Neutrophil (primary cell): ENCODE data around the gene PGLYRP2.
A peak's percentile ranks its signal among the peaks of the same experiment; 100 is the strongest.
"Not testable (repeated sequence)": the region's sequence is repeated elsewhere in the genome, so short reads cannot be mapped to it uniquely, and the experiment has no call there.

Experiments
- H3K27ac ChIP-seq: fragments of 200-600 bp; sonication (generic); 2 replicates; pipeline ENCODE4 v1.5.1; 2016; ENCODE audit warnings: mild to moderate bottlenecking, moderate library complexity
- H3K27me3 ChIP-seq: fragments of 200-600 bp; sonication (generic); 2 replicates; pipeline ENCODE4 v1.6.0; 2016; ENCODE audit warnings: mild to moderate bottlenecking
- H3K36me3 ChIP-seq: fragments of 200-600 bp; sonication (generic); 2 replicates; pipeline ENCODE4 v1.5.1; 2017
- H3K4me1 ChIP-seq, 2 experiments: fragments of 200-600 bp in 1 of 2; sonication (generic) in 1 of 2; 1 replicate in 1 of 2; 2 replicates in 1 of 2; pipeline versions ENCODE4 v1.5.1 to v1.6.1; 2013 to 2016; ENCODE audit warnings: low read depth in 1 of 2, low read length in 1 of 2, mild to moderate bottlenecking in 1 of 2, moderate library complexity in 1 of 2; ENCODE audit not compliant: control insufficient read depth in 1 of 2, insufficient read depth in 1 of 2
- H3K4me3 ChIP-seq, 2 experiments: fragments of 200-600 bp in 1 of 2; sonication (generic) in 1 of 2; 1 replicate in 1 of 2; 2 replicates in 1 of 2; pipeline ENCODE4 v1.5.1; 2013 to 2016; ENCODE audit warnings: low read depth in 1 of 2, low read length in 1 of 2, mild to moderate bottlenecking in 1 of 2, moderate library complexity in 1 of 2
- H3K9me3 ChIP-seq: fragments of 200-600 bp; sonication (generic); 2 replicates; pipeline ENCODE4 v1.5.1; 2016
- CTCF ChIP-seq: fragments of 200-600 bp; sonication (generic); IDR thresholded peaks from 2 replicates; pipeline ENCODE4 v1.5.1; 2016; ENCODE audit warnings: antibody characterized with exemption

The PGLYRP2 gene

GRCh38 chr19:15476325-15476724 lies 3.0 kb downstream of the PGLYRP2 start:
- no peak for TF ChIP-seq CTCF
- no peak overlapping the region for H3K4me3 ChIP-seq
- no peak overlapping the region for H3K27ac ChIP-seq
- H3K9me3 ChIP-seq, result no peaks in the 10 kb centered on the region
- peaks cover 14% of the 10 kb centered on the region for H3K27me3 ChIP-seq
- H3K36me3 ChIP-seq, result no peaks in the 10 kb centered on the region
- H3K4me1 ChIP-seq, result no peaks in the 10 kb centered on the region

- no peak for TF ChIP-seq CTCF
- H3K36me3 ChIP-seq, result no peaks in the 10 kb centered on the region
- peaks cover 14% of the 10 kb centered on the region for H3K27me3 ChIP-seq
- no peak overlapping the region for H3K27ac ChIP-seq
- no peaks in the 10 kb centered on the region for H3K9me3 ChIP-seq
- H3K4me3 ChIP-seq, result no peak overlapping the region
- no peaks in the 10 kb centered on the region for H3K4me1 ChIP-seq
These were observed 3.7 kb downstream of the PGLYRP2 start for GRCh38 chr19:15475611-15476010.

GRCh38 chr19:15475169-15475568 lies 4.1 kb downstream of the PGLYRP2 start:
- no peak for TF ChIP-seq CTCF
- Histone ChIP-seq H3K27ac (no peak overlapping the region), H3K36me3 (no peaks in the 10 kb centered on the region)

GRCh38 chr19:15473821-15474220 lies 5.5 kb downstream of the PGLYRP2 start:
- Histone ChIP-seq H3K27me3 (peaks cover 26% of the 10 kb centered on the region), H3K4me1 (peaks cover 12% of the 10 kb centered on the region in 2 experiments)
- H3K9me3 ChIP-seq, H3K4me3 ChIP-seq, H3K27ac ChIP-seq, H3K36me3 ChIP-seq: not testable (repeated sequence)

More at GRCh38 chr19:15475169-15475568, 4.1 kb downstream of the PGLYRP2 start:
- no peaks in the 10 kb centered on the region for H3K4me1 ChIP-seq
- peaks cover 14% of the 10 kb centered on the region for H3K27me3 ChIP-seq
- H3K9me3 ChIP-seq, result no peaks in the 10 kb centered on the region
- no peak overlapping the region for H3K4me3 ChIP-seq

GRCh38 chr19:15471639-15472101 lies 7.6 kb downstream of the PGLYRP2 start:
- peaks cover 35% of the 10 kb centered on the region for H3K27me3 ChIP-seq
- H3K4me3 ChIP-seq, result no peak overlapping the region
- H3K9me3 ChIP-seq, result no peaks in the 10 kb centered on the region
- H3K27ac ChIP-seq, result no peak overlapping the region
- TF ChIP-seq CTCF, result no peak
- H3K36me3 ChIP-seq, result no peaks in the 10 kb centered on the region
- H3K4me1 ChIP-seq, result peaks cover 28 to 29% of the 10 kb centered on the region in 2 experiments

GRCh38 chr19:15469513-15470297 lies 9.6 kb downstream of the PGLYRP2 start:
- Histone ChIP-seq H3K27me3 (peaks cover 35% of the 10 kb centered on the region), H3K36me3 (no peaks in the 10 kb centered on the region), H3K9me3 (no peaks in the 10 kb centered on the region), H3K27ac (peak overlapping the region; percentile 38), H3K4me1 (peaks cover 37 to 44% of the 10 kb centered on the region in 2 experiments), H3K4me3 (peak overlapping the region; percentile 59 to 67)
- TF ChIP-seq CTCF, result no peak
